Ovary (tissue), 9 donors: Measurements from ENCODE around the gene RNFT2. TPM values are rescaled to one million over a fixed set of nuclear protein-coding genes. Genes with fewer than 3 reads are reported as not detected.

Source experiments
- DNase-seq, 5 donors: peaks; one replicate each; pipeline ENCODE4 v3.0.0-alpha.2; 2019 to 2020
- H3K27ac ChIP-seq, 2 donors: fragments of 200-600 bp; one replicate each; pipeline versions ENCODE4 v1.5.1 to v1.8.0; 2019 to 2022
- H3K27me3 ChIP-seq: fragments of 200-600 bp; one replicate; pipeline ENCODE4 v1.8.0; 2022
- H3K36me3 ChIP-seq: fragments of 200-600 bp; sonication (generic); one replicate; pipeline ENCODE4 v1.5.1; 2019
- H3K4me1 ChIP-seq: one replicate; pipeline ENCODE4 v1.8.1; 2013; ENCODE audit warnings: mild to moderate bottlenecking, moderate library complexity; ENCODE audit not compliant: insufficient read depth
- H3K4me3 ChIP-seq: fragments of 200-600 bp; sonication (generic); one replicate; pipeline ENCODE4 v1.5.1; 2017
- H3K9me3 ChIP-seq, 2 donors: fragments of 200-600 bp in 1 of 2; sonication (generic) in 1 of 2; one replicate each; pipeline versions ENCODE4 v1.5.1 to v1.8.1; 2013 to 2019; ENCODE audit warnings: mild to moderate bottlenecking in 1 of 2, moderate library complexity in 1 of 2
- CTCF ChIP-seq, 3 donors: fragments of 450-650 bp in 2 of 3; fragments of 200-600 bp in 1 of 3; IDR thresholded peaks; one replicate each; pipeline versions ENCODE4 v1.5.1 to v1.8.0; 2016 to 2022; ENCODE audit warnings: antibody characterized with exemption in 3 of 3, mild to moderate bottlenecking in 1 of 3
- EP300 ChIP-seq: sonication (generic); formaldehyde crosslinking; IDR thresholded peaks from one replicate; pipeline ENCODE4 v1.6.1; 2017; ENCODE audit warnings: antibody characterized with exemption
- POLR2A ChIP-seq: fragments of 450-650 bp; IDR thresholded peaks from one replicate; pipeline ENCODE4 v1.6.1; 2017; ENCODE audit warnings: antibody characterized with exemption, mild to moderate bottlenecking, moderate library complexity
- WGBS, 3 donors: extraction: QIAGEN DNeasy Blood & Tissue Kit in 1 of 3; methylation state at CpG; one replicate each; pipeline versions ENCODE4 v1.1.5 to v1.1.7; 2013 to 2017; 5-methylcytosine and 5-hydroxymethylcytosine counted together
- intact Hi-C, 4 donors: fragments of 100-400 bp; cut with DNase I; formaldehyde crosslinking; loops; one replicate each; pipeline versions ENCODE4 v1.11.0 to v1.15.1; 2022 to 2023
- polyA plus RNA-seq, 2 donors: library from polyadenylated mRNA; stranded (reverse); fragments of 200-250 nt in 1 of 2; fragments of 350-450 nt in 1 of 2; fragmentation: Illumina TruSeq in 1 of 2; extraction: RNeasy Lipid Tissue Mini Kit (QIAGEN cat#74804) in 1 of 2; gene quantifications; one replicate each; pipeline ENCODE4 v1.2.3, GENCODE V29; 2013 to 2014
- total RNA-seq, 7 donors: library from RNA; depleted of rRNA in 2 of 7; stranded (reverse); fragments of >200 nt in 2 of 7; fragmentation: NEBNext Ultra II Directional in 3 of 7; extraction: Animal tissue kit (Norgen Biotek cat#: 25700) in 3 of 7; gene quantifications; one replicate each; pipeline versions ENCODE4 v1.1.0 to v1.2.4, GENCODE V29; 2016 to 2023
- donor health status: DM: no; HTN: no; CAD: no; lungs with moderate emphysema.
- donor health status: DM: no; HTN: no; CAD: no.
- donor health status: Bipolar disorder and iron deficiency.
- donor health status: DM: yes; HTN: yes; CAD: no.
- donor health status: DM: no; HTN: no; CAD: no.
- donor health status: DM: yes; HTN: yes; CAD: no.

The RNFT2 gene
- total and polyA plus RNA-seq, 9 donors: 0.72 to 4.3 (median 2.4) TPM

DNA sequence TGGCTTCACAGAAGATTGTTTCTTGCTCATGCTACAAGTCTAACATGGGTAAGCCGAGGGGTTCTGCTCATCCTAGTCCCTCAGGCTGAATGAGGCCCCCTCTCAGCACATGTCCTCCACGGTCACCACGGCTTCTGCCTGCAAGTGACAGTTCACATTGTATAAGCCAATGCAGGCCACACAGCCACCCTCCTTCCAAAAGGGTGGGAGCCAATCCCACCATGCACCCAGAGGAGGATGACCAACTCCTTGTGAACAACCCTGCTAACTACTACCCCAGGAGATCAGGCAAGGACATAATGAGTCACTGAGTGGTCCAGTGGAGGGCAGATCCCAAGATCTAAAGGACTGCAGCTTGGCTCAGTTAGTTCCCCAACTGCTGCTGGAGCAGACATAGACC, 6.3 kb upstream of the RNFT2 start:
- DNase-seq: no peak
- Histone ChIP-seq H3K27ac (no peak overlapping the region), H3K4me3 (no peak overlapping the region), H3K36me3 (no peaks in the 10 kb centered on the region), H3K9me3 (no peaks in the 10 kb centered on the region), H3K27me3 (no peaks in the 10 kb centered on the region), H3K4me1 (peaks cover 5% of the 10 kb centered on the region)
- WGBS, 3 donors: 92 to 98% (median 95%) methylated on average over 3 of the region's 3 CpGs
- TF ChIP-seq EP300 (no peak), CTCF (IDR thresholded peaks at IDR 0.05) (no peak), POLR2A (no peak)
- intact Hi-C loops: no loop called here

DNA sequence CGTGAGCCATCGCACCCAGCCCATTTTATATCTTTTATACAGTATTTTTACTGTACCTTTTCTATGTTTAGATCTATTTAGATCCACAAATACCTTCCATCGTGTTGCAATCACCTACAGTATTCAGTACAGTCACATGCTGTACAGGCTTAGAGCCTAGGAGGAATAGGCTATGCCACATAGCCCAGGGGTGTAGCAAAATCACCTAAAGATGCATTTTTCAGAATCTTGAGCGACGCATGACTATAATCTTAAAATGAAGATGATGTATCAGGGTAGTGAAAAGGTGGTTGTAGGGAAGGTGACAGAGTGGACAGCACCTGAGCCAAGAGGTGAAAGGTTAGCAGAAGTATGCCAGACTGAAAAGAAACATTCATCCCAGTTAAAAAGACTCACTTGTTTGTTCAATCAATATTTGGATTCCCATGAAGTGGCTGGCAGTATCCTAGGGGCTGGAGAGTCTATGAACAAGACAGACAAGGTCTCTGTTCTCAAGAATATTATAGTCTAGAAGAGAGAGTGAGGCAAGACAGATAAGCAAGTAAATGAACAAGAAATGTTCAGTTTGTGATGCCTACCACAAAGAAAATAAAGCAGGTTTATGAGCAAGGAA, 3.9 kb upstream of the RNFT2 start:
- intact Hi-C loops: no loop called here

GRCh38 chr12:116735084-116735483, 3.0 kb upstream of the RNFT2 start:
- Histone ChIP-seq H3K27me3 (no peaks in the 10 kb centered on the region), H3K4me1 (peaks cover 3% of the 10 kb centered on the region), H3K9me3 (no peaks in the 10 kb centered on the region), H3K27ac (no peak overlapping the region), H3K36me3 (no peaks in the 10 kb centered on the region), H3K4me3 (no peak overlapping the region)
- no peak for DNase-seq
- intact Hi-C loops: no loop called here
- 87 to 88% (median 88%) methylated on average over 10 of the region's 10 CpGs for WGBS, 3 donors
- TF ChIP-seq POLR2A (no peak), CTCF (IDR thresholded peaks at IDR 0.05) (no peak), EP300 (no peak)

More for the DNA sequence above, 3.9 kb upstream of the RNFT2 start:
- Histone ChIP-seq H3K4me3 (no peak overlapping the region), H3K4me1 (peaks cover 3% of the 10 kb centered on the region), H3K27ac (no peak overlapping the region), H3K27me3 (no peaks in the 10 kb centered on the region), H3K36me3 (no peaks in the 10 kb centered on the region), H3K9me3 (no peaks in the 10 kb centered on the region)
- no peak for DNase-seq
- no peak for TF ChIP-seq POLR2A
- TF ChIP-seq CTCF (IDR thresholded peaks at IDR 0.05): no peak
- no peak for TF ChIP-seq EP300
- WGBS, 3 donors: 94 to 95% (median 94%) methylated on average over 5 of the region's 5 CpGs

DNA sequence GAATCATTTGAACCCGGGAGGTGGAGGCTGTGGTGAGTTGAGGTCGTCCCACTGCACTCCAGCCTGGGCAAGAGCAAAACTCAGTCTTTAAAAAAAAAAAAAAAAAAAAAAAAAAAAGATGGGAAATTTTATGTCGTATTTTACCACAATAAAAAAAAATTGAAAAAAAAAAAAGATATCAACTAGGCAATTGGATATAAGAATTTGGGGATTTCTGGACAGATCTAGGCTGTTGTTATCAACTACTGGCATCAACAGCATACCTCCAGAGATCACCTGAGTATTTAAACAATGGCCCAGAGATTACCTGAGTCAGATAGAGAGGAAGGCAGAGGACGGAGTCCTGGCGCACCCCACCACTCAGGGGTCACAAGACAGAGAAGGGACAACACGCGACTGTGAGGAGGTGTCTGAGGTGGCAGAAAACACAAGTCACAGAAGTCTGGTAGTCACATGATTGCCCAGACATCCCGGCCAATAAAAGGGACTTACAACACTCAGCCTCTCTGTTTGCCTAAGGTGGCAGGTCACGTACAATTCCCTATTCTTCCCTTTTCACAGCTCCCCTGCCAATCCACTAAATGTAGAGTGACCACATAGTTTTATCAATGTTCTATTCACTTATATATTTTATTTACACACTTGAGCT, 2.0 kb upstream of the RNFT2 start:
- Histone ChIP-seq H3K4me3 (no peak overlapping the region), H3K27ac (no peak overlapping the region), H3K4me1 (peaks cover 3% of the 10 kb centered on the region), H3K9me3 (no peaks in the 10 kb centered on the region), H3K36me3 (no peaks in the 10 kb centered on the region), H3K27me3 (no peaks in the 10 kb centered on the region)
- intact Hi-C loops: loop anchor here in 1 of 4 donors (2.0 kb wide), 1 partner anchor 83 kb away; no protein-coding TSS in a partner anchor
- TF ChIP-seq CTCF (IDR thresholded peaks at IDR 0.05) (no peak), EP300 (no peak), POLR2A (no peak)
- 80 to 87% (median 84%) methylated on average over 9 of the region's 9 CpGs for WGBS, 3 donors
- no peak for DNase-seq
